GM19193 (cell line): ENCODE results near the gene ACTL8.

Source experiments
- POLR2A ChIP-seq: IDR thresholded peaks from 4 replicates; pipeline ENCODE4 v1.6.1; 2011; ENCODE audit not compliant: insufficient read depth, insufficient read length; ENCODE audit errors: extremely low read depth

ACTL8 gene

DNA sequence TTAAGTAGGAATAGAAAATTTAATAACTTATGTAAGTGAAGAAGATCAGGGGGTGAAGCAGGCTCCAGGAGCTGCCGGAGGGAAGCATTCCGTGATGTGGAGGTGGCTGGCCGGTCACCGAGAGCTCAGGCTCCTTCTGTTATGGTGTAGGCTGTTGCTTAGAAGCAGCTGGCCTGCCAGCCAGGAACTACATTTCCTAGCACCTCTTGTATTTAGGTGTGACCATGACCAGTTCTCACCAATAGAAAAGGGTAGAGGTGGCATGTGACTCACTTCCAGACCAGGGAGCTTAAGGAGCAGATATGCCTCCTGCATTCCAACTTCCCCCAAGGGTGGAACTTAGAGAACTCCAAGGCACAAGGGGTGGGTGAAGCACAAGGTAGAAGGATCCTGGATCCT lies 120.7 kb downstream of the ACTL8 start:
- no peak for TF ChIP-seq POLR2A
